Neural cell (in vitro differentiated cells): ENCODE measurements around the gene DYNLT5. TPM values are rescaled to one million over a fixed set of nuclear protein-coding genes. Genes with fewer than 3 reads are reported as not detected.

ENCODE experiments used
- H2AFZ ChIP-seq: fragments of 200-600, 300-800 bp; sonication (generic), shearing (Covaris generic); 2 replicates; pipeline ENCODE4 v1.6.0; 2014; ENCODE audit warnings: low read depth, mild to moderate bottlenecking, antibody characterized with exemption, low read length, moderate library complexity
- H3F3A ChIP-seq: fragments of 200-600 bp; shearing (Covaris generic); 2 replicates; pipeline ENCODE4 v1.6.1; 2016; ENCODE audit warnings: mild to moderate bottlenecking, moderate library complexity, mixed read lengths, antibody characterized with exemption, low read length; ENCODE audit not compliant: insufficient read depth, poor library complexity, severe bottlenecking
- H3K27ac ChIP-seq: fragments of 200-600, 300-800 bp; sonication (generic), shearing (Covaris generic); 2 replicates; pipeline ENCODE4 v1.5.1; 2014; ENCODE audit warnings: mild to moderate bottlenecking, low read length, moderate library complexity
- H3K27me3 ChIP-seq: fragments of 300-800, 200-600 bp; sonication (generic), shearing (Covaris generic); 2 replicates; pipeline ENCODE4 v1.6.0; 2014; ENCODE audit warnings: mild to moderate bottlenecking, low read depth, low read length, moderate library complexity; ENCODE audit not compliant: insufficient read depth
- H3K36me3 ChIP-seq: fragments of 300-800, 200-600 bp; sonication (generic), shearing (Covaris generic); 2 replicates; pipeline ENCODE4 v1.5.1; 2014; ENCODE audit warnings: mild to moderate bottlenecking, antibody characterized with exemption, low read length, moderate library complexity; ENCODE audit not compliant: insufficient read depth
- H3K4me2 ChIP-seq: fragments of 300-800, 200-600 bp; sonication (generic), shearing (Covaris generic); 2 replicates; pipeline ENCODE4 v1.6.0; 2014; ENCODE audit warnings: mild to moderate bottlenecking, low read length
- H3K4me3 ChIP-seq: fragments of 300-800, 200-600 bp; sonication (generic), shearing (Covaris generic); 2 replicates; pipeline ENCODE4 v1.5.1; 2014; ENCODE audit warnings: mild to moderate bottlenecking, low read length, moderate library complexity
- H3K79me2 ChIP-seq: fragments of 200-600 bp; shearing (Covaris generic); replicated peaks from 2 replicates; pipeline ENCODE4 v1.6.0; 2014; ENCODE audit warnings: mild to moderate bottlenecking, low read length, moderate library complexity; ENCODE audit not compliant: insufficient read depth
- H3K9ac ChIP-seq: fragments of 300-800, 200-600 bp; sonication (generic), shearing (Covaris generic); 2 replicates; pipeline ENCODE4 v1.6.1; 2016; ENCODE audit warnings: mild to moderate bottlenecking, low read length, mixed read lengths
- H3K9me2 ChIP-seq: fragments of 200-600 bp; shearing (Covaris generic); 2 replicates; pipeline ENCODE4 v1.6.1; 2016; ENCODE audit warnings: mild to moderate bottlenecking, low read length, mixed read lengths; ENCODE audit not compliant: insufficient read depth
- H3K9me3 ChIP-seq: fragments of 200-600, 300-800 bp; sonication (generic), shearing (Covaris generic); 2 replicates; pipeline ENCODE4 v1.6.1; 2016; ENCODE audit warnings: mild to moderate bottlenecking, mixed run types, low read length, moderate library complexity, mixed read lengths
- H4K20me1 ChIP-seq: fragments of 200-600 bp; shearing (Covaris generic); 2 replicates; pipeline ENCODE4 v1.6.1; 2016; ENCODE audit warnings: mild to moderate bottlenecking, mixed run types; ENCODE audit not compliant: insufficient read depth
- CTCF ChIP-seq: fragments of 450-650 bp; IDR thresholded peaks from 2 replicates; pipeline ENCODE4 v1.5.1; 2014; ENCODE audit warnings: antibody characterized with exemption, mild to moderate bottlenecking, moderate library complexity; ENCODE audit not compliant: poor library complexity, severe bottlenecking
- EP300 ChIP-seq: fragments of 450-650 bp; conservative IDR thresholded peaks from 2 replicates; pipeline ENCODE4 v1.6.1; 2014; ENCODE audit warnings: antibody characterized with exemption, mild to moderate bottlenecking, moderate library complexity; ENCODE audit not compliant: poor library complexity, severe bottlenecking
- EZH2 ChIP-seq: fragments of 200-600, 300-800 bp; shearing (Covaris generic), sonication (generic); IDR thresholded peaks from 2 replicates; pipeline ENCODE4 v1.6.1; 2014; ENCODE audit warnings: antibody characterized with exemption, low read length, borderline replicate concordance, mild to moderate bottlenecking; ENCODE audit not compliant: insufficient read depth, poor library complexity, severe bottlenecking
- MXI1 ChIP-seq: fragments of 450-650 bp; conservative IDR thresholded peaks from 2 replicates; pipeline ENCODE4 v1.6.1; 2014; ENCODE audit warnings: antibody characterized with exemption, mild to moderate bottlenecking; ENCODE audit not compliant: poor library complexity, severe bottlenecking
- POLR2AphosphoS5 ChIP-seq: IDR thresholded peaks from 2 replicates; pipeline ENCODE4 v1.6.1; 2012
- RAD21 ChIP-seq: fragments of 450-650 bp; conservative IDR thresholded peaks from 2 replicates; pipeline ENCODE4 v1.6.1; 2014; ENCODE audit warnings: antibody characterized with exemption, mild to moderate bottlenecking, moderate library complexity
- REST ChIP-seq: IDR thresholded peaks from 2 replicates; pipeline ENCODE4 v1.6.1; 2012; ENCODE audit warnings: borderline replicate concordance
- SMC3 ChIP-seq: fragments of 450-650 bp; conservative IDR thresholded peaks from 2 replicates; pipeline ENCODE4 v1.6.1; 2014; ENCODE audit warnings: antibody characterized with exemption, mild to moderate bottlenecking, moderate library complexity; ENCODE audit not compliant: poor library complexity
- TAF1 ChIP-seq: IDR thresholded peaks from 2 replicates; pipeline ENCODE4 v1.6.1; 2012; ENCODE audit warnings: low read depth
- polyA plus RNA-seq: library from polyadenylated mRNA; depleted of rRNA; stranded (reverse); fragments of >200 nt; gene quantifications from 2 replicates; pipeline ENCODE4 v1.2.3, GENCODE V29; 2014

Gene DYNLT5
- polyA plus RNA-seq, 1 donor from 2014 or later = not detected

GRCh38 chr1:66778266-66778665 is 26.0 kb downstream of the DYNLT5 start:
- no peak overlapping the region for H3K4me2 ChIP-seq
- H2AFZ ChIP-seq = no peak overlapping the region
- H3K79me2 ChIP-seq = no peaks in the 10 kb centered on the region
- no peak overlapping the region for H3K9ac ChIP-seq
- TF ChIP-seq POLR2AphosphoS5 (no peak), EZH2 (no peak), EP300 (no peak), SMC3 (no peak), RAD21 (no peak), MXI1 (no peak), REST (no peak), CTCF (no peak), TAF1 (no peak)
- peak overlapping the region; percentile 20 for H3K4me3 ChIP-seq
- H3K27me3 ChIP-seq = no peaks in the 10 kb centered on the region
- H4K20me1 ChIP-seq = no peaks in the 10 kb centered on the region
- no peaks in the 10 kb centered on the region for H3K9me2 ChIP-seq
- H3F3A ChIP-seq = no peaks in the 10 kb centered on the region
- no peak overlapping the region for H3K27ac ChIP-seq
- no peaks in the 10 kb centered on the region for H3K9me3 ChIP-seq
- H3K36me3 ChIP-seq = no peaks in the 10 kb centered on the region

GRCh38 chr1:66778969-66779368 is 26.7 kb downstream of the DYNLT5 start:
- Histone ChIP-seq H3K9me3 (no peaks in the 10 kb centered on the region), H3K9me2 (no peaks in the 10 kb centered on the region), H3K4me3 (no peak overlapping the region), H4K20me1 (no peaks in the 10 kb centered on the region), H3K36me3 (no peaks in the 10 kb centered on the region), H3K79me2 (no peaks in the 10 kb centered on the region), H2AFZ (no peak overlapping the region), H3F3A (no peaks in the 10 kb centered on the region), H3K9ac (no peak overlapping the region), H3K4me2 (no peak overlapping the region), H3K27ac (no peak overlapping the region), H3K27me3 (no peaks in the 10 kb centered on the region)
- no peak for TF ChIP-seq POLR2AphosphoS5

GRCh38 chr1:66779475-66780078 is 27.3 kb downstream of the DYNLT5 start:
- no peak overlapping the region for H3K4me2 ChIP-seq
- H3K27ac ChIP-seq = no peak overlapping the region
- H3K79me2 ChIP-seq = no peaks in the 10 kb centered on the region
- no peak for TF ChIP-seq REST
- TF ChIP-seq CTCF = no peak
- no peak for TF ChIP-seq RAD21
- TF ChIP-seq EZH2 = no peak
- no peak for TF ChIP-seq MXI1
- TF ChIP-seq TAF1 = no peak
- no peak for TF ChIP-seq SMC3
- TF ChIP-seq POLR2AphosphoS5 = no peak
- TF ChIP-seq EP300 = no peak
- H3K9me2 ChIP-seq = no peaks in the 10 kb centered on the region
- H3K36me3 ChIP-seq = no peaks in the 10 kb centered on the region
- H3K27me3 ChIP-seq = no peaks in the 10 kb centered on the region
- H3F3A ChIP-seq = no peaks in the 10 kb centered on the region
- H4K20me1 ChIP-seq = no peaks in the 10 kb centered on the region
- no peaks in the 10 kb centered on the region for H3K9me3 ChIP-seq
- H3K9ac ChIP-seq = no peak overlapping the region
- no peak overlapping the region for H3K4me3 ChIP-seq
- H2AFZ ChIP-seq = no peak overlapping the region
